ENCODE measurements around the gene TIMP2.
A peak's percentile ranks its signal among the peaks of the same experiment; 100 is the strongest.

The TIMP2 gene

DNA sequence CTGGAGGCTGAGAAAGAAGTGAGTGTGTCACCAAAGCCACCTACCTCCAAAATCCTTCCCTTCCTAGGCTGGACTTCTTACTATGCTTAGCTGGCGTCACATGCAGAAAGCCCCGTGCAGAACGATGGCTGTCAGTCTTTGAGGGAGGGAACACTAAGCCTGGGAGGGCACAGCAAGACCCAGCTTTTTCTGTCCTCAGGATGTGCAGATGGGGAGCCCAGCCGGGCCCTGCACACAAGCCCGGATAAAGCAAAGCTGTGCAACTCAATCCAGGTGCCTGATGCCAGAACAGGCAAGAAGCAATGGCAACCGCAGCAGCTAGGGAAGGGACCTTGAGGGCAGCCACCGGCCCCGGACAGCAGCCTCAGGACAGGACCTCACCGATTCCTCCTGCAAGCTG is 70.7 kb downstream of the TIMP2 start:
- TF ChIP-seq GATA1 (IDR thresholded peaks at IDR 0.05; ENCODE audit: low read depth, low read length) (no peak), POLR2A (IDR thresholded peaks at IDR 0.05; ENCODE audit: low read length) (no peak)
- DNase-seq, result no peak

- TF ChIP-seq GATA1 (IDR thresholded peaks at IDR 0.05; ENCODE audit: low read depth, low read length) (no peak), POLR2A (IDR thresholded peaks at IDR 0.05; ENCODE audit: low read length) (no peak)
- DNase-seq, result peak; percentile 17 to 41
Observed at GRCh38 chr17:78853926-78854394, 71.2 kb downstream of the TIMP2 start.

DNA sequence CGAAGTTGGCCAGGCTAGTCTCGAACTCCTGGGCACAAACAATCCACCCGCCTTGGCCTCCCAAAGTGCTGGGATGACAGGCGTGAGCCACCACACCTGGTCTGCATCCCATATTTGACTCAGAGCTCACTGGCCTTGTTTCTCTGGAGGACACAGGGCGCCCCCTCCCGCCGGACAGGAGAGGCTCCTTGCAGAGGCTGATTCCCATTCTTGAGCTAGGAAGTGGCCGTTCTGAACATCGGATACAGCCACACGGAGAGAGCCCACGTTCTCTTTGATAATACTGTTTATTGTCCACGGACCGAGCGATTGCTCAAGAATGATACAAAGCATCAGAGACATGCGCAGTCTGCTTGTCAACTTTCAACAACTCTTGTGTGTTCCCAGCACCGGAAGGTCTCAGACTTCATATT is 72.5 kb downstream of the TIMP2 start:
- TF ChIP-seq POLR2A (IDR thresholded peaks at IDR 0.05; ENCODE audit: low read length) (no peak), GATA1 (IDR thresholded peaks at IDR 0.05; ENCODE audit: low read depth, low read length) (no peak)
- peak in 1 of 2 experiments; percentile 33 for DNase-seq

DNA sequence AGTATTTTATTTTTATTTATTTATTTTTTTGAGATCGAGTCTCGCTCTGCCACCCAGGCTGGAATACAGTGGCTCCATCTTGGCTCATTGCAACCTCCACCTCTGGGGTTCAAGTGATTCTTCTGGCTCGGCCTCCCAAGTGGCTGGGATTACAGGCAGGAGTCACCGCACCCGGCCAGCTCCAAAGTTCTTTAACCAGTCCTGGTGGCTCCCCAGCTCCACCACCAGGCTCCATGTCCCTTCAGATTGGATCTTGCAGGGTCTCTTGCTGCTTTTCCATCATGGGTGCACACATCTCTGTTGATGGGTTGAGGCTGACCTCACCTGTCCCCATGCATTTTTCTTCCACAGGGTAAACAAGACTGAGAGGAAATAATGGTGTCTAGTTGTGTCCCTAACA is 76.2 kb downstream of the TIMP2 start:
- no peak for DNase-seq
- no peak for TF ChIP-seq GATA1 (IDR thresholded peaks at IDR 0.05; ENCODE audit: low read depth, low read length)
- TF ChIP-seq POLR2A (IDR thresholded peaks at IDR 0.05; ENCODE audit: low read length), result no peak

DNA sequence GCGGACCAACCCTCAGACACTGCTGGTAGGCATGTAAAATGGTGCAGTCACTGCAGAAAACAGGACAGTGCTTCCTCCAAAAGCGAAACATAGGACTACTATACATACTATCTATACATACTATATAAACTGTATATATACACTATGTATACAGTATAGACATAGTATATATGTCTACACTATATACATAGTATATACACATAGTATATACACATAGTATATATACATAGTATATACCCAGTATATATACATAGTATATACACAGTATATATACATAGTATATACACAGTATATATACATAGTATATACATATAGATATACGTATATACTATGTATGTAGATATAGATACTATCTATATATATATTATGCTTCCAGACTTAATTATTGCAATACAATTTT is 78.1 kb downstream of the TIMP2 start:
- TF ChIP-seq POLR2A (IDR thresholded peaks at IDR 0.05; ENCODE audit: low read length) (no peak), GATA1 (IDR thresholded peaks at IDR 0.05; ENCODE audit: low read depth, low read length) (no peak)
- no peak for DNase-seq

DNA sequence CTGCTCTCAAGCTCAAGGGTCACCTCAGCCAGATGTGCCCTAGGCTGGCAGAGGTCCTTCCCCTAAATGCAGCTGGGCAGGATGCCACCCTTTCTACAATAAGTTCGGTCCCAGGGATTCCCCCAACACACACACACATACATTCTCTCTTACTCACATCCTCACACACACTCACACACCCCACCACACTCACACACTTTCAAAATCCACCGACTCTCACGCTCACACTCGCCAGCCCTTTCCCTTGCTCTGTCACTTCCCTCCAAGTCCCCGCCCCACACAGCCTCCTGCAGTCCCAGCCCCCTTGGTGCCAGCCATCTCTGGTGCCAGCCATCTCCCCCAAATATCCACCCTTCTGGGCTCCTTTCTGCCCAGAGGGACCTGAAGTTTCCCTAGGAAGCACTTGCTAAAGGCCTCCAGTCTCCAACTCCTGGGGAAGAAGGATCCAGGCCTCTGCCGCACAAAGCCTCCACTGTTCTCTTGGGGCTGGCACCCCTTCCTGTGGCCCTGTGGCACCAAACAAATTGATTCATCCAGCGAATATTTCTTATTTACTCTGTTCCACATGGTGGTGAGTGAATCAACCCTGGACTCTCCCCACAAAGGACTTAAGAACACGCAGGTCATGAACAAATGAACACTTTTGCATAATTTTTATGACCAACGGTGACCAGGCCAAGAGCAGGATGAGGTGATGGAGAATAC is 80.7 kb downstream of the TIMP2 start:
- DNase-seq, result no peak
- TF ChIP-seq POLR2A (IDR thresholded peaks at IDR 0.05; ENCODE audit: low read length), result no peak
- TF ChIP-seq GATA1 (IDR thresholded peaks at IDR 0.05; ENCODE audit: low read depth, low read length), result no peak

DNA sequence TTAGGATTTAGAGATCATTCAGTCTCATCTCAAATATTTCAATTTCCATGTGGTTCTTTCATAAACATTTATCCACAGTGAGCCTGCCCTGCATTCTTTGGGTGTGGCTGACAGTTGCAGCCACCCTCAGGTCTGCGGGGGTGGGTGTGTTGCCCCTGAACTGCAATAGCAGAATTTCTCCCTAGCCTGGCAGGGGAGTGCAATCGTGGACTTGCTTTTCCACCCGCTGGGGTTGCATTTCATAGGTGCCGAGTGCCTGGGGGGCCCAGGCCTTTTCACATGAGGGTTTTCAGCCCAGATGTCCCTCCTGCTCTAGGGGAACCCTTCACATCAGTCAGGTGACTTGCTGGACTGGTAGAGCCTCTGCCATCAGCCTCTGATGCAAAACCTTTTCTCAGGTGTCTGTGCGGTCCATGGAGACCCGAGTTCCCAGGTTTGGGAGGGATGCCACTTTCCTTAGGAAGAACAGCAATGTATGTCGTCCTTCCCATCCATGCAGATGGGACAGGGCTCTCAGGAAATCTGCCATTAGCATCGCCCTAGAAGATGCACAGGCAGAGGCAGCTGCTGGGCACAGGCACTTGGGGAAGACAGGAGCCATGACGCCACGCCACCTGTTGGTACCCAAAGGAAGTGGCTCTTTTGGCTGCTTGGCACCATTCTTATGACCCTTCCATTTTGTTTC is 82.2 kb downstream of the TIMP2 start:
- TF ChIP-seq GATA1 (IDR thresholded peaks at IDR 0.05; ENCODE audit: low read depth, low read length) (no peak), POLR2A (IDR thresholded peaks at IDR 0.05; ENCODE audit: low read length) (no peak)
- DNase-seq, result peak; percentile 65 to 74

DNA sequence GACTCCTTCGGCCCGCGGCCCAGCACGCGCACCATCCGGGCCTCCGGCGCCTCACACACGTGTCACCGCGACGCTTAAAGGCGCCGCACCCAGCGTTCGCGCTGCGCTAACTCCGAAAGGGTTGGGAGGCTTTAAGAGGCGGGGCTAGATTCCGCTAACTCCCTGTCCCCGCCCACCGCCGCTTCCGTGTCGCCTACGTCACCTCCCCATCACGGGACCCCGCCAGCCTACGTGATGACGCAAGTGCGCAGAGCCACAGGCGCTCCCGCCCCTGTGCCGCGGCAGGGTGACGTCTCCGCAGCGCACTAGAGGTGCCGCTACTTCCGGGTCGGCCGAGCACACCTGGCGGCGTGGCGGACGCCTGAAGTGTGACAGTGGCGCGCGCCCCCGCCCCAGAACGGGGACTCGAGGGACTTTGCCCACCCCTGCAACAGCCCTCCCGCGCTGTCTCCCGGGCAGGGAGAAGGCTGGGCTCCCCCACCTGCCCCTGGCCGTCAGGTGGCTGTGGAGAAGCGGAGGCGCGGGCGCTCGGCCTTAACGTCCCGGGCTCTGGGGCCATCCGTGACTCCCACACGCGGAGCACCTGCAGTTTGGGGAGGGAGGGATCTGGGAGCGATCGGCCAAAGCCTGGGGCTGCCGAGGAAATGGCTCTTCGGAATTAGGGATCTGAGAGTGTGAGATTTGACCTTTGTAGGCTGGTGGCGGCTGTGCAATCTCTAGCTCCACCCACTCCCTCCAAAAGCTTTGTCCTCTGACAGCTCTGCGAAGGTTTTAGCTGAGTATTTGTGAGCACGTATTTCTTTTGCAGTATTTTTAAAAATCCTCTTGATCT is 84.2 kb downstream of the TIMP2 start, which contains the start of gene USP36:
USP36 (minus strand) TSS at position 35 of the 832 bp plus-strand sequence. CDS start 4,451 bp downstream, outside the sequence.
- peak; percentile 100 for DNase-seq
- TF ChIP-seq GATA1 (IDR thresholded peaks at IDR 0.05; ENCODE audit: low read depth, low read length), result no peak
- peak; percentile 95 for TF ChIP-seq POLR2A (IDR thresholded peaks at IDR 0.05; ENCODE audit: low read length)

- TF ChIP-seq GATA1 (IDR thresholded peaks at IDR 0.05; ENCODE audit: low read depth, low read length) (no peak), POLR2A (IDR thresholded peaks at IDR 0.05; ENCODE audit: low read length) (no peak)
- DNase-seq, result no peak
Observed at GRCh38 chr17:78840530-78840779, 84.7 kb downstream of the TIMP2 start.

DNA sequence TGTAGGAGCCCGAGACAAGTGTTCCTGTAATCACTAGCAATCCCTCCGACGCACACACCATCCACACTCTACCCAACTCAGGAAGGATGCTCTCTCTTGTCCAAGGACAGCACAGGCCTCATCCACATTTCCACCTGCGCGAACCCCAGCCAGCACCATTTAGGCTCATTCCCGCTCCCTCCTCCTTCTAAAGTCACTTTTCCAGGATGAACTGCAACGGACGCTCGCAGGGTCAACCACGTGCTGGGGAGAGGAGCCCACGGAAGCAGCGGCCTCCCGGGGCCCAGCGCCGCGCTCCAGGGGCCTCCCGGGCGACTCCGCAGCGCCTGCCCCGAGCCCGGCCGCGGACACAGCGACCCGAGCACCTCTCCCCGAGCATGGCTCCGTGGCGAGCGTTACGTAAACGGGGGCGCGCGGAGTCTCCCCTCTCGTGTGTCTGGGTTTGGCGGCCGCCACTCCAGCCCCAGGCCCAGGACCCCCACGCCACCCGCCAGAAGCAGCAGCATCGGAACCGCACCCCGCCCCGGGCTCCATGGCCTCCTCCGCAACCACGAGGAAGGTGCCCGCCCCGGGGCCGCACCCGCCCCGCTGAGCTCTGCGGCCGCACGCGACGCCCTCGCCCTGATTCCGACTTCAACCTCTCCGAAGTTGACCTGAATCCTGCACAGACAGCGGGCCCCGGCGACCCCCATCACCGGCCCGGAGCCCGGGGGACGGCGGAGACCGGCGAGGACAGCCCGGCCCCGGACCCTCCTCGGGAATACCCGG is 85.2 kb downstream of the TIMP2 start:
- peak; percentile 73 to 83 for DNase-seq
- TF ChIP-seq POLR2A (IDR thresholded peaks at IDR 0.05; ENCODE audit: low read length), result no peak
- no peak for TF ChIP-seq GATA1 (IDR thresholded peaks at IDR 0.05; ENCODE audit: low read depth, low read length)

GRCh38 chr17:78839235-78839761 is 85.9 kb downstream of the TIMP2 start:
- TF ChIP-seq GATA1 (IDR thresholded peaks at IDR 0.05; ENCODE audit: low read depth, low read length), result no peak
- no peak for TF ChIP-seq POLR2A (IDR thresholded peaks at IDR 0.05; ENCODE audit: low read length)
- no peak for DNase-seq

DNA sequence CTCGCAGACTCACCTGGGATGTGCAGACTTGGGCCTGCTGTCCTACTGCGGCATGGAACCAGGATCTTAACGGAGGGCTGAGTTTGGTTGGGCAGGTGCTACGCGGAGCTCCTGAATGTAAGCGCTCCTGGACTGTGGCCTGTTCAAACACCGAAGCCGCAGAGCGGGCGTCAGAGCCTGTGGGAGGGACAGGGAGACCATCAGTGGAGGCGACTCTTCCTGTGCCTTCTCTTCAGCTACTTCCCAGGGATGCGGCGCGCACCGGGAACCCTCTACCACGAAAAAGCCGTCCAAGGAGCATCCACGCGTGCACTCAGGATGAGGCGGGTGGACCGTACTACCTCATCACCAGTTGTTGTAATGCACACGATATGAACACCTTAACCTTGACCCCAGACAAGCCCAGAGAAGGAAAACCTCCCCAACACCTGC is 86.6 kb downstream of the TIMP2 start:
- DNase-seq, result no peak
- TF ChIP-seq POLR2A (IDR thresholded peaks at IDR 0.05; ENCODE audit: low read length) (no peak), GATA1 (IDR thresholded peaks at IDR 0.05; ENCODE audit: low read depth, low read length) (no peak)

GRCh38 chr17:78836420-78837021 is 88.7 kb downstream of the TIMP2 start:
- TF ChIP-seq GATA1 (IDR thresholded peaks at IDR 0.05; ENCODE audit: low read depth, low read length) (no peak), POLR2A (IDR thresholded peaks at IDR 0.05; ENCODE audit: low read length) (no peak)
- no peak for DNase-seq

Measured in erythroblast (primary cell).